H1 (cell line): ENCODE measurements around the gene LRG1. TPM values are rescaled to one million over a fixed set of nuclear protein-coding genes. Genes with fewer than 3 reads are reported as not detected.

ENCODE experiments used
- CTCF ChIA-PET: fragments of 300-600 bp; sonication (Branson Sonifier 250); formaldehyde crosslinking; loops from one replicate; lab custom pipeline; 2021; ENCODE audit not compliant: partially characterized antibody; lab: Charles Lee
- POLR2A ChIA-PET: fragments of 300-600 bp; sonication (Branson Sonifier 250); formaldehyde crosslinking; loops from one replicate; lab custom pipeline; 2021; ENCODE audit warnings: inconsistent platforms; ENCODE audit not compliant: partially characterized antibody; lab: Charles Lee
- DNase-seq, 2 experiments: peaks; one replicate each; pipeline versions ENCODE4 v3.0.0 to v3.0.0-alpha.2; 2010 to 2022; ENCODE audit warnings: low spot score in 2 of 2, low read depth in 1 of 2, mixed read lengths in 1 of 2
- FAIRE-seq: peaks from 2 replicates; lab custom pipeline; 2011; peaks lifted over from hg19 to GRCh38; lab: Jason Lieb, UNC
- H2AFZ ChIP-seq: 2 replicates; pipeline ENCODE4 v1.8.1; 2012; ENCODE audit warnings: low read length, inconsistent platforms
- H2AK5ac ChIP-seq: 2 replicates; pipeline ENCODE4 v1.6.1; 2013; ENCODE audit warnings: low read depth, low read length
- H2BK120ac ChIP-seq: replicated peaks from 2 replicates; pipeline ENCODE3; 2013; ENCODE audit warnings: low read depth, low read length, inconsistent platforms
- H2BK12ac ChIP-seq: 2 replicates; pipeline ENCODE4 v1.6.1; 2013; ENCODE audit warnings: low read depth, low read length
- H2BK15ac ChIP-seq: 2 replicates; pipeline ENCODE4 v1.6.1; 2013; ENCODE audit warnings: low read length
- H2BK20ac ChIP-seq: 2 replicates; pipeline ENCODE4 v1.6.1; 2013; ENCODE audit warnings: low read length
- H2BK5ac ChIP-seq: 2 replicates; pipeline ENCODE4 v1.6.1; 2013; ENCODE audit warnings: low read depth, low read length
- H3K14ac ChIP-seq: 2 replicates; pipeline ENCODE4 v1.6.1; 2013; ENCODE audit warnings: inconsistent platforms; ENCODE audit not compliant: insufficient read length
- H3K18ac ChIP-seq: 2 replicates; pipeline ENCODE4 v1.6.1; 2013; ENCODE audit warnings: low read length; ENCODE audit errors: extremely low read depth
- H3K23ac ChIP-seq: 2 replicates; pipeline ENCODE4 v1.6.1; 2013; ENCODE audit warnings: inconsistent platforms; ENCODE audit not compliant: insufficient read length
- H3K23me2 ChIP-seq: 2 replicates; pipeline ENCODE4 v1.6.1; 2013; ENCODE audit warnings: low read depth, low read length
- H3K27ac ChIP-seq: 2 replicates; pipeline ENCODE4 v1.6.1; 2011; ENCODE audit warnings: low read depth, low read length, inconsistent platforms
- H3K27me3 ChIP-seq, 4 experiments: replicated peaks in 1 of 4; 1 replicate in 1 of 4; 2 replicates in 3 of 4; pipeline versions ENCODE4 v1.6.1 to v1.8.1; 2011 to 2013; ENCODE audit warnings: low read length in 3 of 4, mild to moderate bottlenecking in 3 of 4, inconsistent platforms in 2 of 4, mixed read lengths in 2 of 4, moderate library complexity in 1 of 4; ENCODE audit not compliant: control insufficient read depth in 3 of 4, insufficient read depth in 3 of 4; ENCODE audit errors: extremely low read depth in 1 of 4
- H3K36me3 ChIP-seq, 4 experiments: 2 replicates each; pipeline versions ENCODE4 v1.6.1 to v1.8.1; 2011 to 2013; ENCODE audit warnings: mild to moderate bottlenecking in 4 of 4, low read length in 3 of 4, moderate library complexity in 2 of 4, control low read depth in 1 of 4, inconsistent platforms in 1 of 4; ENCODE audit not compliant: insufficient read depth in 4 of 4, control insufficient read depth in 2 of 4
- H3K4ac ChIP-seq: replicated peaks from 2 replicates; pipeline ENCODE3; 2013; ENCODE audit warnings: low read length, low read depth, mixed read lengths, inconsistent platforms; ENCODE audit not compliant: insufficient read length
- H3K4me1 ChIP-seq, 4 experiments: replicated peaks in 1 of 4; 1 replicate in 1 of 4; 2 replicates in 3 of 4; pipeline versions ENCODE4 v1.6.1 to v1.8.1; 2011 to 2013; ENCODE audit warnings: low read length in 3 of 4, inconsistent platforms in 2 of 4, mixed read lengths in 1 of 4; ENCODE audit not compliant: insufficient read depth in 4 of 4, control insufficient read depth in 3 of 4
- H3K4me2 ChIP-seq, 2 experiments: 2 replicates each; pipeline versions ENCODE4 v1.6.1 to v1.8.1; 2011 to 2013; ENCODE audit warnings: low read depth in 2 of 2, low read length in 2 of 2, control low read depth in 1 of 2, inconsistent platforms in 1 of 2, mild to moderate bottlenecking in 1 of 2; ENCODE audit not compliant: insufficient read depth in 1 of 2
- H3K4me3 ChIP-seq, 4 experiments: fragments of 200-600, 300-600 bp in 1 of 4; sonication (generic), shearing (Covaris generic), sonication (Bioruptor Twin) in 1 of 4; 2 replicates each; pipeline versions ENCODE4 v1.5.1 to v1.8.1; 2011 to 2016; ENCODE audit warnings: low read length in 4 of 4, low read depth in 3 of 4, control low read depth in 2 of 4, inconsistent platforms in 2 of 4, mild to moderate bottlenecking in 2 of 4, mixed read lengths in 1 of 4, moderate library complexity in 1 of 4; ENCODE audit not compliant: insufficient read depth in 2 of 4; ENCODE audit errors: extremely low read depth in 1 of 4
- H3K56ac ChIP-seq: replicated peaks from 2 replicates; pipeline ENCODE3; 2013; ENCODE audit warnings: low read depth, mild to moderate bottlenecking, mixed read lengths, low read length, inconsistent platforms; ENCODE audit not compliant: insufficient read length
- H3K79me1 ChIP-seq: 2 replicates; pipeline ENCODE4 v1.6.1; 2013; ENCODE audit warnings: low read depth, low read length, control low read depth
- H3K79me2 ChIP-seq, 2 experiments: 2 replicates each; pipeline versions ENCODE4 v1.6.1 to v1.8.1; 2012 to 2013; ENCODE audit warnings: low read length in 2 of 2, mild to moderate bottlenecking in 2 of 2, inconsistent platforms in 1 of 2; ENCODE audit not compliant: insufficient read depth in 2 of 2, control insufficient read depth in 1 of 2
- H3K9ac ChIP-seq, 4 experiments: replicated peaks in 1 of 4; 1 replicate in 1 of 4; 2 replicates in 3 of 4; pipeline versions ENCODE4 v1.6.1 to v1.8.1; 2011 to 2013; ENCODE audit warnings: low read depth in 3 of 4, low read length in 3 of 4, control low read depth in 2 of 4, mild to moderate bottlenecking in 2 of 4, moderate library complexity in 2 of 4, inconsistent platforms in 1 of 4; ENCODE audit errors: extremely low read depth in 1 of 4
- H3K9me3 ChIP-seq, 2 experiments: 2 replicates each; pipeline versions ENCODE4 v1.6.1 to v1.8.1; 2012 to 2013; ENCODE audit warnings: mild to moderate bottlenecking in 2 of 2, moderate library complexity in 2 of 2, control low read depth in 1 of 2, inconsistent platforms in 1 of 2, low read depth in 1 of 2, low read length in 1 of 2, mixed read lengths in 1 of 2; ENCODE audit not compliant: insufficient read depth in 2 of 2
- H4K20me1 ChIP-seq, 2 experiments: replicated peaks in 1 of 2; 2 replicates each; pipeline versions ENCODE3 to v1.8.1; 2011 to 2013; ENCODE audit warnings: inconsistent platforms in 2 of 2, low read length in 2 of 2, mild to moderate bottlenecking in 1 of 2; ENCODE audit not compliant: insufficient read depth in 2 of 2, control insufficient read depth in 1 of 2
- H4K5ac ChIP-seq: 2 replicates; pipeline ENCODE4 v1.6.1; 2013; ENCODE audit warnings: low read length, low read depth, mixed read lengths, inconsistent platforms; ENCODE audit not compliant: insufficient read length
- H4K8ac ChIP-seq: 2 replicates; pipeline ENCODE4 v1.8.0; 2013; ENCODE audit warnings: mild to moderate bottlenecking, moderate library complexity, low read length, inconsistent platforms; ENCODE audit not compliant: insufficient read depth; ENCODE audit errors: extremely low read depth
- H4K91ac ChIP-seq: replicated peaks from 2 replicates; pipeline ENCODE3; 2013; ENCODE audit warnings: low read length, mixed read lengths, inconsistent platforms; ENCODE audit not compliant: insufficient read length
- BRCA1 ChIP-seq: IDR thresholded peaks from 2 replicates; pipeline ENCODE4 v1.6.1; 2012; ENCODE audit warnings: low read depth, low read length, improper control_type of control experiment
- CTBP2 ChIP-seq: IDR thresholded peaks from 2 replicates; pipeline ENCODE4 v1.7.0; 2011; ENCODE audit warnings: borderline replicate concordance, mild to moderate bottlenecking, moderate library complexity, mixed read lengths, low read length; ENCODE audit not compliant: insufficient read depth, insufficient read length
- EP300 ChIP-seq, 2 experiments: IDR thresholded peaks; 1 replicate in 1 of 2; 2 replicates in 1 of 2; pipeline ENCODE4 v1.6.1; 2011 to 2012; ENCODE audit warnings: low read depth in 2 of 2, low read length in 2 of 2, mild to moderate bottlenecking in 2 of 2, borderline replicate concordance in 1 of 2, inconsistent platforms in 1 of 2, moderate library complexity in 1 of 2
- POLR2A ChIP-seq, 2 experiments: IDR thresholded peaks; 1 replicate in 1 of 2; 2 replicates in 1 of 2; pipeline ENCODE4 v1.6.1; 2011; ENCODE audit warnings: low read depth in 2 of 2, low read length in 2 of 2, mild to moderate bottlenecking in 2 of 2; ENCODE audit errors: control extremely low read depth in 1 of 2
- POU5F1 ChIP-seq: IDR thresholded peaks from 2 replicates; pipeline ENCODE4 v1.6.1; 2011; ENCODE audit warnings: low read depth, mild to moderate bottlenecking, low read length, moderate library complexity
- SIX5 ChIP-seq: IDR thresholded peaks from 2 replicates; pipeline ENCODE4 v1.6.1; 2011; ENCODE audit warnings: mild to moderate bottlenecking, low read depth, low read length
- ZNF274 ChIP-seq: IDR thresholded peaks from 2 replicates; pipeline ENCODE4 v1.7.0; 2012; ENCODE audit warnings: low read length, borderline replicate concordance; ENCODE audit errors: extremely low read depth
- WGBS, 2 experiments: shearing (Covaris generic) in 1 of 2; methylation state at CpG; one replicate each; pipeline versions ENCODE4 v1.1.6 to v1.1.7; 2013 to 2015; ENCODE audit warnings: low lambda C conversion rate in 2 of 2, mixed read lengths in 2 of 2, inconsistent platforms in 1 of 2, low coverage in 1 of 2, missing lambda C conversion rate in 1 of 2; ENCODE audit not compliant: insufficient replicate concordance in 2 of 2, insufficient coverage in 1 of 2, insufficient read length in 1 of 2; ENCODE audit errors: extremely low coverage in 1 of 2, missing lambda C conversion rate in 1 of 2; 5-methylcytosine and 5-hydroxymethylcytosine counted together
- polyA plus RNA-seq, 7 experiments: library from polyadenylated mRNA; depleted of rRNA in 3 of 7; stranded (reverse) in 5 of 7; unstranded in 2 of 7; fragments of >200 nt in 5 of 7; fragments of 200-250 nt in 2 of 7; gene quantifications; 1 replicate in 5 of 7; 2 replicates in 1 of 7; 4 replicates in 1 of 7; pipeline versions ENCODE4 v1.2.1 to v1.2.3, GENCODE V29; 2011 to 2013; ENCODE audit warnings: missing spikeins in 2 of 7, mixed read lengths in 2 of 7
- total RNA-seq: library from RNA; stranded (reverse); fragmentation: NEBNext Ultra II Directional; extraction: Animal tissue kit (Norgen Biotek cat#: 25700); gene quantifications from 2 replicates; pipeline ENCODE4 v1.2.1, GENCODE V29; 2021
- TF ChIP-seq, protein P1 (sequence below): IDR thresholded peaks from 2 replicates; pipeline ENCODE4 v1.6.1; 2012; ENCODE audit warnings: inconsistent platforms

Gene LRG1
- total and polyA plus RNA-seq, 2 of the 8 experiments (the other 6 are each of a cell fraction or from before 2014, with no cell fraction given), result 0.48 to 0.79 TPM

DNA sequence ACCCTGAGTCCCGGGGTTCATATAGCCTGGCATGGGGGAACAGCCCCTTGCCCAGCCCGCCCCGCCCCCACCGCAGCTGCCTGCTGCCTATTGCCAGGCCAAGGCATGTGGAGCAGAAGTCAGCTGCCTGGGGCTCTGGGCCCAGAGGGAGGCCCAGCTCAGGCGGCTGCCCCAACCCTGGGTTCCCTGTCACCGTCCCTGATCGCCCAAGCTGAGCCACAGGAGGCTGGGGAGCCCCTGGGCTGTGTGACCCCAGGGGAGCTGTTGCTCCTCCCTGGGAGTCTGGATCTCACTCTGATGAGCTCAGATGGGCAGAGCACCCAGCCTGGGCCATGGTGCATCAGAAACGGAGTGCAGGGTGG, 22.9 kb downstream of the LRG1 start:
- ChIA-PET POLR2A (interaction anchor here (0.9 to 3.9 kb wide), 5 partner anchors 9 to 109 kb away, joined by 3 to 27 read pairs (median 11); partner anchors contain the start of gene PLIN5), CTCF (interaction anchor here (0.8 to 5.8 kb wide), 7 partner anchors 9 to 109 kb away, joined by 3 to 62 read pairs (median 3); partner anchors contain the start of gene SEMA6B)
- Histone ChIP-seq H2AK5ac (no peak overlapping the region), H3K79me2 (no peaks in the 10 kb centered on the region), H2BK12ac (no peak overlapping the region), H3K36me3 (no peaks in the 10 kb centered on the region), H2BK20ac (no peak overlapping the region), H3K79me1 (no peaks in the 10 kb centered on the region), H4K91ac (no peak overlapping the region), H4K20me1 (peaks cover 0 to 3% of the 10 kb centered on the region in 2 experiments), H3K4me2 (no peak overlapping the region), H2BK5ac (no peak overlapping the region), H3K27me3 (peaks cover 2 to 41% (median 28%) of the 10 kb centered on the region in 4 experiments), H2BK120ac (no peak overlapping the region), H3K4ac (no peak overlapping the region), H2AFZ (no peak overlapping the region), H3K56ac (no peak overlapping the region), H3K9me3 (no peaks in the 10 kb centered on the region), H4K8ac (no peak overlapping the region), H3K23ac (no peak overlapping the region), H3K14ac (no peak overlapping the region), H3K9ac (no peak overlapping the region), H3K18ac (no peak overlapping the region), H3K27ac (no peak overlapping the region), H4K5ac (no peak overlapping the region), H3K23me2 (no peaks in the 10 kb centered on the region), H3K4me3 (no peak overlapping the region), H2BK15ac (no peak overlapping the region), H3K4me1 (peaks cover 0 to 3% (median under 1%) of the 10 kb centered on the region in 4 experiments; a peak in 2 of 7 replicates)
- FAIRE-seq (no peak), DNase-seq (no peak)
- TF ChIP-seq, protein P1, sequence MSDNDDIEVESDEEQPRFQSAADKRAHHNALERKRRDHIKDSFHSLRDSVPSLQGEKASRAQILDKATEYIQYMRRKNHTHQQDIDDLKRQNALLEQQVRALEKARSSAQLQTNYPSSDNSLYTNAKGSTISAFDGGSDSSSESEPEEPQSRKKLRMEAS, result no peak
- TF ChIP-seq EP300 (IDR thresholded peaks at IDR 0.05; ENCODE audit: borderline replicate concordance in 1 of 2, low read depth in 2 of 2, low read length in 2 of 2) (no peak), POU5F1 (no peak), CTBP2 (no peak), ZNF274 (no peak), SIX5 (no peak), POLR2A (IDR thresholded peaks at IDR 0.05; ENCODE audit: control extremely low read depth in 1 of 2, low read depth in 2 of 2, low read length in 2 of 2) (no peak), BRCA1 (no peak)
- WGBS, 2 experiments, result 79% methylated on average over 6 of the region's 8 CpGs; no CpG with 5 or more reads in 1 of the 2 experiments
